ENCODE data around the gene PAXIP1. TPM values are rescaled to one million over a fixed set of nuclear protein-coding genes. Genes with fewer than 3 reads are reported as not detected.

PAXIP1 gene
- total and polyA plus RNA-seq, 2 experiments from 2014 or later, result 12.5 to 36.9 TPM

DNA sequence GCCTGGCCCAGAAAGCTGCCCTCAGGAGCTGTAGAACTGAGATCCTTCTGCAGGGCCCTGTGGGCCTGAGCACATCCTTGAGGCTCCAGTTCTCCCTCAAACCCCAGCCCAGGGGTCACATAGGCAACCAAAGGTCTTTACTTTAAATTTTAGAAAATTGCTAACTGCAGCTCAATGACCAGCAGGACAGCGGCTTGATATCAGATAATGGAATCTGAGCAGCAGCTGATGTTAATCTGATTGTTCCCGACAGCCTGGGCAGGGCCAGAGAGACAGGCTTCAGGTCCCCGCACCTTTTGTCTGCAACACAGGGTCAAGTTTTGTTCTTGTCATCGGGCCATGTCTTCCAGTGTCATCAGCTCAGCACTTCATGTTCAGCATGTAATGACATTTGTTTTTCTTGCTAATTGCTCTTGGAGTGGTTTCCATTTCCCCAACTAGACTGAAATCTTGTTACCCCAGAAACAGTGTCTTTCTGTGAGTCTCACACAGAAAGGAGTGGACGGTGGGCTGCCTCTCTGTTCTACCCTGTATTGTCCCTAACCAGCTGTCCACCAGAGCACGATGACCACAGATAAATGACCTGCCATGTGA is 91.0 kb downstream of the PAXIP1 start:
- no peak overlapping the region for H3K4me3 ChIP-seq
- no peak for ATAC-seq
- no peaks in the 10 kb centered on the region for H3K9me2 ChIP-seq (ENCODE audit: insufficient read depth)
- H3K4me1 Mint-ChIP-seq, result peaks cover 7% of the 10 kb centered on the region; the same call in 2 of the 3 replicates
- no peaks in the 10 kb centered on the region; the same call in 1 of the 2 replicates for H3K36me3 ChIP-seq (ENCODE audit: insufficient read depth)
- no peaks in the 10 kb centered on the region for H4K20me1 ChIP-seq (replicated peaks; ENCODE audit: insufficient read depth)
- DNase-seq (ENCODE audit: low spot score), result no peak
- peaks cover 13% of the 10 kb centered on the region for H3K36me3 Mint-ChIP-seq (ENCODE audit: low read depth)
- H3K27me3 Mint-ChIP-seq (ENCODE audit: insufficient read depth, low read depth, poor library complexity), result peaks cover 25% of the 10 kb centered on the region
- no peak overlapping the region for H3K4me3 Mint-ChIP-seq
- TF ChIP-seq EZH2phosphoT487 (IDR thresholded peaks at IDR 0.05; ENCODE audit: unreplicated experiment) (no peak), STAT1 (IDR thresholded peaks at IDR 0.05; ENCODE audit: unreplicated experiment) (no peak), JUNB (IDR thresholded peaks at IDR 0.05; ENCODE audit: unreplicated experiment) (no peak)
- TF ChIP-seq, protein P1, sequence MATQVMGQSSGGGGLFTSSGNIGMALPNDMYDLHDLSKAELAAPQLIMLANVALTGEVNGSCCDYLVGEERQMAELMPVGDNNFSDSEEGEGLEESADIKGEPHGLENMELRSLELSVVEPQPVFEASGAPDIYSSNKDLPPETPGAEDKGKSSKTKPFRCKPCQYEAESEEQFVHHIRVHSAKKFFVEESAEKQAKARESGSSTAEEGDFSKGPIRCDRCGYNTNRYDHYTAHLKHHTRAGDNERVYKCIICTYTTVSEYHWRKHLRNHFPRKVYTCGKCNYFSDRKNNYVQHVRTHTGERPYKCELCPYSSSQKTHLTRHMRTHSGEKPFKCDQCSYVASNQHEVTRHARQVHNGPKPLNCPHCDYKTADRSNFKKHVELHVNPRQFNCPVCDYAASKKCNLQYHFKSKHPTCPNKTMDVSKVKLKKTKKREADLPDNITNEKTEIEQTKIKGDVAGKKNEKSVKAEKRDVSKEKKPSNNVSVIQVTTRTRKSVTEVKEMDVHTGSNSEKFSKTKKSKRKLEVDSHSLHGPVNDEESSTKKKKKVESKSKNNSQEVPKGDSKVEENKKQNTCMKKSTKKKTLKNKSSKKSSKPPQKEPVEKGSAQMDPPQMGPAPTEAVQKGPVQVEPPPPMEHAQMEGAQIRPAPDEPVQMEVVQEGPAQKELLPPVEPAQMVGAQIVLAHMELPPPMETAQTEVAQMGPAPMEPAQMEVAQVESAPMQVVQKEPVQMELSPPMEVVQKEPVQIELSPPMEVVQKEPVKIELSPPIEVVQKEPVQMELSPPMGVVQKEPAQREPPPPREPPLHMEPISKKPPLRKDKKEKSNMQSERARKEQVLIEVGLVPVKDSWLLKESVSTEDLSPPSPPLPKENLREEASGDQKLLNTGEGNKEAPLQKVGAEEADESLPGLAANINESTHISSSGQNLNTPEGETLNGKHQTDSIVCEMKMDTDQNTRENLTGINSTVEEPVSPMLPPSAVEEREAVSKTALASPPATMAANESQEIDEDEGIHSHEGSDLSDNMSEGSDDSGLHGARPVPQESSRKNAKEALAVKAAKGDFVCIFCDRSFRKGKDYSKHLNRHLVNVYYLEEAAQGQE (IDR thresholded peaks at IDR 0.05; ENCODE audit: unreplicated experiment), result no peak
- TF ChIP-seq, protein P2, sequence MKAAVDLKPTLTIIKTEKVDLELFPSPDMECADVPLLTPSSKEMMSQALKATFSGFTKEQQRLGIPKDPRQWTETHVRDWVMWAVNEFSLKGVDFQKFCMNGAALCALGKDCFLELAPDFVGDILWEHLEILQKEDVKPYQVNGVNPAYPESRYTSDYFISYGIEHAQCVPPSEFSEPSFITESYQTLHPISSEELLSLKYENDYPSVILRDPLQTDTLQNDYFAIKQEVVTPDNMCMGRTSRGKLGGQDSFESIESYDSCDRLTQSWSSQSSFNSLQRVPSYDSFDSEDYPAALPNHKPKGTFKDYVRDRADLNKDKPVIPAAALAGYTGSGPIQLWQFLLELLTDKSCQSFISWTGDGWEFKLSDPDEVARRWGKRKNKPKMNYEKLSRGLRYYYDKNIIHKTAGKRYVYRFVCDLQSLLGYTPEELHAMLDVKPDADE (IDR thresholded peaks at IDR 0.05), result no peak
- TF ChIP-seq, protein P3, sequence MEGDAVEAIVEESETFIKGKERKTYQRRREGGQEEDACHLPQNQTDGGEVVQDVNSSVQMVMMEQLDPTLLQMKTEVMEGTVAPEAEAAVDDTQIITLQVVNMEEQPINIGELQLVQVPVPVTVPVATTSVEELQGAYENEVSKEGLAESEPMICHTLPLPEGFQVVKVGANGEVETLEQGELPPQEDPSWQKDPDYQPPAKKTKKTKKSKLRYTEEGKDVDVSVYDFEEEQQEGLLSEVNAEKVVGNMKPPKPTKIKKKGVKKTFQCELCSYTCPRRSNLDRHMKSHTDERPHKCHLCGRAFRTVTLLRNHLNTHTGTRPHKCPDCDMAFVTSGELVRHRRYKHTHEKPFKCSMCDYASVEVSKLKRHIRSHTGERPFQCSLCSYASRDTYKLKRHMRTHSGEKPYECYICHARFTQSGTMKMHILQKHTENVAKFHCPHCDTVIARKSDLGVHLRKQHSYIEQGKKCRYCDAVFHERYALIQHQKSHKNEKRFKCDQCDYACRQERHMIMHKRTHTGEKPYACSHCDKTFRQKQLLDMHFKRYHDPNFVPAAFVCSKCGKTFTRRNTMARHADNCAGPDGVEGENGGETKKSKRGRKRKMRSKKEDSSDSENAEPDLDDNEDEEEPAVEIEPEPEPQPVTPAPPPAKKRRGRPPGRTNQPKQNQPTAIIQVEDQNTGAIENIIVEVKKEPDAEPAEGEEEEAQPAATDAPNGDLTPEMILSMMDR (conservative IDR thresholded peaks at IDR 0.05; ENCODE audit: low read depth in 2 of 2), result no peak
- TF ChIP-seq, protein P4, sequence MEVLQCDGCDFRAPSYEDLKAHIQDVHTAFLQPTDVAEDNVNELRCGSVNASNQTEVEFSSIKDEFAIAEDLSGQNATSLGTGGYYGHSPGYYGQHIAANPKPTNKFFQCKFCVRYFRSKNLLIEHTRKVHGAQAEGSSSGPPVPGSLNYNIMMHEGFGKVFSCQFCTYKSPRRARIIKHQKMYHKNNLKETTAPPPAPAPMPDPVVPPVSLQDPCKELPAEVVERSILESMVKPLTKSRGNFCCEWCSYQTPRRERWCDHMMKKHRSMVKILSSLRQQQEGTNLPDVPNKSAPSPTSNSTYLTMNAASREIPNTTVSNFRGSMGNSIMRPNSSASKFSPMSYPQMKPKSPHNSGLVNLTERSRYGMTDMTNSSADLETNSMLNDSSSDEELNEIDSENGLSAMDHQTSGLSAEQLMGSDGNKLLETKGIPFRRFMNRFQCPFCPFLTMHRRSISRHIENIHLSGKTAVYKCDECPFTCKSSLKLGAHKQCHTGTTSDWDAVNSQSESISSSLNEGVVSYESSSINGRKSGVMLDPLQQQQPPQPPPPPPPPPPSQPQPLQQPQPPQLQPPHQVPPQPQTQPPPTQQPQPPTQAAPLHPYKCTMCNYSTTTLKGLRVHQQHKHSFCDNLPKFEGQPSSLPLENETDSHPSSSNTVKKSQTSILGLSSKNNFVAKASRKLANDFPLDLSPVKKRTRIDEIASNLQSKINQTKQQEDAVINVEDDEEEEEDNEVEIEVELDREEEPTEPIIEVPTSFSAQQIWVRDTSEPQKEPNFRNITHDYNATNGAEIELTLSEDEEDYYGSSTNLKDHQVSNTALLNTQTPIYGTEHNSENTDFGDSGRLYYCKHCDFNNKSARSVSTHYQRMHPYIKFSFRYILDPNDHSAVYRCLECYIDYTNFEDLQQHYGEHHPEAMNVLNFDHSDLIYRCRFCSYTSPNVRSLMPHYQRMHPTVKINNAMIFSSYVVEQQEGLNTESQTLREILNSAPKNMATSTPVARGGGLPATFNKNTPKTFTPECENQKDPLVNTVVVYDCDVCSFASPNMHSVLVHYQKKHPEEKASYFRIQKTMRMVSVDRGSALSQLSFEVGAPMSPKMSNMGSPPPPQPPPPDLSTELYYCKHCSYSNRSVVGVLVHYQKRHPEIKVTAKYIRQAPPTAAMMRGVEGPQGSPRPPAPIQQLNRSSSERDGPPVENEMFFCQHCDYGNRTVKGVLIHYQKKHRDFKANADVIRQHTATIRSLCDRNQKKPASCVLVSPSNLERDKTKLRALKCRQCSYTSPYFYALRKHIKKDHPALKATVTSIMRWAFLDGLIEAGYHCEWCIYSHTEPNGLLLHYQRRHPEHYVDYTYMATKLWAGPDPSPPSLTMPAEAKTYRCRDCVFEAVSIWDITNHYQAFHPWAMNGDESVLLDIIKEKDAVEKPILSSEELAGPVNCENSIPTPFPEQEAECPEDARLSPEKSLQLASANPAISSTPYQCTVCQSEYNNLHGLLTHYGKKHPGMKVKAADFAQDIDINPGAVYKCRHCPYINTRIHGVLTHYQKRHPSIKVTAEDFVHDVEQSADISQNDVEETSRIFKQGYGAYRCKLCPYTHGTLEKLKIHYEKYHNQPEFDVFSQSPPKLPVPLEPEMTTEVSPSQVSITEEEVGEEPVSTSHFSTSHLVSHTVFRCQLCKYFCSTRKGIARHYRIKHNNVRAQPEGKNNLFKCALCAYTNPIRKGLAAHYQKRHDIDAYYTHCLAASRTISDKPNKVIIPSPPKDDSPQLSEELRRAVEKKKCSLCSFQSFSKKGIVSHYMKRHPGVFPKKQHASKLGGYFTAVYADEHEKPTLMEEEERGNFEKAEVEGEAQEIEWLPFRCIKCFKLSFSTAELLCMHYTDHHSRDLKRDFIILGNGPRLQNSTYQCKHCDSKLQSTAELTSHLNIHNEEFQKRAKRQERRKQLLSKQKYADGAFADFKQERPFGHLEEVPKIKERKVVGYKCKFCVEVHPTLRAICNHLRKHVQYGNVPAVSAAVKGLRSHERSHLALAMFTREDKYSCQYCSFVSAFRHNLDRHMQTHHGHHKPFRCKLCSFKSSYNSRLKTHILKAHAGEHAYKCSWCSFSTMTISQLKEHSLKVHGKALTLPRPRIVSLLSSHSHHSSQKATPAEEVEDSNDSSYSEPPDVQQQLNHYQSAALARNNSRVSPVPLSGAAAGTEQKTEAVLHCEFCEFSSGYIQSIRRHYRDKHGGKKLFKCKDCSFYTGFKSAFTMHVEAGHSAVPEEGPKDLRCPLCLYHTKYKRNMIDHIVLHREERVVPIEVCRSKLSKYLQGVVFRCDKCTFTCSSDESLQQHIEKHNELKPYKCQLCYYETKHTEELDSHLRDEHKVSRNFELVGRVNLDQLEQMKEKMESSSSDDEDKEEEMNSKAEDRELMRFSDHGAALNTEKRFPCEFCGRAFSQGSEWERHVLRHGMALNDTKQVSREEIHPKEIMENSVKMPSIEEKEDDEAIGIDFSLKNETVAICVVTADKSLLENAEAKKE (CRISPR knock-in tag; IDR thresholded peaks at IDR 0.05), result no peak
- peaks cover 41% of the 10 kb centered on the region for H3K9me3 Mint-ChIP-seq
- H3K4me1 ChIP-seq (ENCODE audit: insufficient read depth), result peaks cover 2% of the 10 kb centered on the region; the same call in 1 of the 2 replicates
- no peak overlapping the region for H2AFZ ChIP-seq
- no peak overlapping the region for H3K4me2 ChIP-seq
- no peaks in the 10 kb centered on the region for H3K79me2 ChIP-seq (replicated peaks; ENCODE audit: insufficient read depth)
- no peaks in the 10 kb centered on the region for H3F3A ChIP-seq (replicated peaks; ENCODE audit: low read depth)
- H3K27me3 ChIP-seq (ENCODE audit: insufficient read depth), result peaks cover 14% of the 10 kb centered on the region; the same call in 1 of the 2 replicates
- no peak overlapping the region for H3K27ac ChIP-seq (ENCODE audit: low read depth)
- no peak overlapping the region for H3K27ac Mint-ChIP-seq

Data from GM23338 (cell line).